Measurements from ENCODE around the gene HRK. TPM values are rescaled to one million over a fixed set of nuclear protein-coding genes. Genes with fewer than 3 reads are reported as not detected.

Gene HRK
- total and polyA plus RNA-seq, 9 of the 15 experiments (the other 6 are each of a cell fraction or from before 2014, with no cell fraction given), result 0.01 to 0.05 (median 0.04) TPM; not detected in 6

- TF ChIP-seq JUND (IDR thresholded peaks at IDR 0.05; ENCODE audit: borderline replicate concordance, low read depth, low read length) (no peak), JUND (tag; IDR thresholded peaks at IDR 0.05; ENCODE audit: borderline replicate concordance, low read depth, low read length) (no peak; the same call in 2 of the 3 replicates), ZNF778 (CRISPR knock-in tag; IDR thresholded peaks at IDR 0.05) (no peak), ATF1 (CRISPR knock-in tag; IDR thresholded peaks at IDR 0.05) (no peak), ATF1 (tag; IDR thresholded peaks at IDR 0.05) (peak; percentile 32; the same call in 1 of the 2 replicates), POLR3G (IDR thresholded peaks at IDR 0.05; ENCODE audit: extremely low read depth, insufficient read length, insufficient replicate concordance) (no peak), NR1H2 (CRISPR knock-in tag; IDR thresholded peaks at IDR 0.05) (no peak), THAP7 (CRISPR knock-in tag; IDR thresholded peaks at IDR 0.05) (no peak), ZBTB1 (CRISPR knock-in tag; IDR thresholded peaks at IDR 0.05; ENCODE audit: borderline replicate concordance, low read depth) (no peak), TRIM24 (IDR thresholded peaks at IDR 0.05) (no peak), RFX1 (IDR thresholded peaks at IDR 0.05) (no peak), COPS2 (conservative IDR thresholded peaks at IDR 0.05) (no peak), SMAD1 (IDR thresholded peaks at IDR 0.05; ENCODE audit: low read depth, low read length, partially characterized antibody) (no peak), ZBTB8A (IDR thresholded peaks at IDR 0.05; ENCODE audit: partially characterized antibody) (no peak), ELF2 (CRISPR knock-in tag; IDR thresholded peaks at IDR 0.05) (no peak), MEF2D (tag; conservative IDR thresholded peaks at IDR 0.05; ENCODE audit: low read depth) (no peak), CBFB (CRISPR knock-in tag; IDR thresholded peaks at IDR 0.05) (no peak), RAD51 (IDR thresholded peaks at IDR 0.05; ENCODE audit: borderline replicate concordance, low read depth) (peak; percentile 86), CEBPZ (IDR thresholded peaks at IDR 0.05; ENCODE audit: borderline replicate concordance, low read depth, low read length) (no peak), ZNF707 (CRISPR knock-in tag; conservative IDR thresholded peaks at IDR 0.05) (no peak), IRF2 (CRISPR knock-in tag; IDR thresholded peaks at IDR 0.05) (no peak), E2F1 (CRISPR knock-in tag; IDR thresholded peaks at IDR 0.05) (no peak), ARID2 (IDR thresholded peaks at IDR 0.05) (no peak), KLF16 (IDR thresholded peaks at IDR 0.05) (no peak), NFE2L1 (tag; IDR thresholded peaks at IDR 0.05; ENCODE audit: borderline replicate concordance, low read depth) (no peak; the same call in 1 of the 2 replicates), GABPB1 (CRISPR knock-in tag; IDR thresholded peaks at IDR 0.05) (0 out of 2 replicates have a peak, but pooled peaks have one; percentile 11)
Measured at GRCh38 chr12:116892349-116893140, 11.3 kb upstream of the HRK start (continued).
